Erythroblast (primary cell): Measurements from ENCODE around the gene CMTM5.

Experiments
- GATA1 ChIP-seq: IDR thresholded peaks from 2 replicates; pipeline ENCODE4 v1.6.1; 2011; ENCODE audit warnings: low read depth, mild to moderate bottlenecking, control low read depth, low read length, moderate library complexity
- POLR2A ChIP-seq: IDR thresholded peaks from 2 replicates; pipeline ENCODE4 v1.6.1; 2011; ENCODE audit warnings: mild to moderate bottlenecking, low read length

GRCh38 chr14:23423657-23424056, 46.8 kb downstream of the CMTM5 start:
- TF ChIP-seq POLR2A (no peak), GATA1 (no peak)
